Measurements from ENCODE around the gene TMEM179B. TPM values are rescaled to one million over a fixed set of nuclear protein-coding genes. Genes with fewer than 3 reads are reported as not detected.

Gene TMEM179B
- total RNA-seq, 1 donor from 2014 or later = 17.1 TPM

DNA sequence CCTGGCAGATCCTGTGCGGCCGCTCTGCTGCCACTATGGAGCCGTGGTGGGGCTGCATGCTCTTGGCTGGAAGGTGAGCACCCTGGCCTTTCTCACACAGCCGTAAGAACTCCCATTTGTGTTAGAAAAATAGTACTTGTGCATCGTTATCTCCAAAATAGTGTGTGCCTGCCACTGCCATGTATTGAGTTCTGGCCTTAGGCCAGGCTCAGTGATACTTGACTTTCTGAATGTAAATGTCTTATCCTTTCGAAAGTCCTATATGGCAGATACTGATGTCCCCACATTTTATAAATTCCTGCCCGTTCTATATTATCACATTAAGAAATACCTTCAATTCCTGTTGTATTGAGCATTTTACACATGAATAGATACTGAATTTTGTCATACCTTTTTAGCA, 4.4 kb upstream of the TMEM179B start:
- intact Hi-C loops (cut with DNase I) = no loop called here
- DNase-seq = no peak

GRCh38 chr11:62786318-62787004, 741 bp upstream of the TMEM179B start:
- DNase-seq (peak; percentile 93), ATAC-seq (ENCODE audit: poor library complexity) (peak; percentile 88)
- intact Hi-C loops (cut with DNase I) = loop anchor here (1.0 kb wide), 1 partner anchor 76 kb away; no protein-coding TSS in a partner anchor

More for the DNA sequence above, 4.4 kb upstream of the TMEM179B start:
- ATAC-seq (ENCODE audit: poor library complexity) = no peak

- DNase-seq = no peak
- no peak for ATAC-seq (ENCODE audit: poor library complexity)
- intact Hi-C loops (cut with DNase I) = no loop called here
These were observed 1.8 kb downstream of the TMEM179B start for GRCh38 chr11:62788991-62789390.

GRCh38 chr11:62789576-62789975, 2.4 kb downstream of the TMEM179B start:
- intact Hi-C loops (cut with DNase I) = no loop called here
- DNase-seq = no peak
- no peak for ATAC-seq (ENCODE audit: poor library complexity)

- DNase-seq (peak; percentile 94), ATAC-seq (ENCODE audit: poor library complexity) (peak; percentile 89)
- intact Hi-C loops (cut with DNase I) = no loop called here
These were observed 4.4 kb downstream of the TMEM179B start, which contains the start of gene TMEM223 for GRCh38 chr11:62791501-62792201. Gene TMEM223, minus strand, starts transcription at chr11:62792006. Its CDS starts 12 bp downstream, at chr11:62791994.

DNA sequence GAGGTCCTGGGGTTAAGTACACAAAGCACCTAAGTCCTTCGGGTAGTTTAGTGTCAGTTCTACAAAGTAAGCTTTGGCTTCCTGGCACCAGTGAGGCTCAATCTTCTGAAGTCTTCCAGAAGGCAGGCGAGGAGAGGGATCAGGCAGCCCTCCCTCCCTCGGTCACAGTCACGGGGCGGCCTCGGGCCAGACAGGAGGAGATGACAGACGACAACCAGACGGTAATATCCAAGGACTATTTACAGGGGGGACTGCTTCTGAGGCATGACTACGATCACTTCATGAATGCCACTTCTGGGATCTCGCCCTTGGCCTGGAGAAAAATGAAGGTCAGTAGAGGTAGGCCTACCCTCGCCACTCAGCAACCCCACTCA, 5.0 kb downstream of the TMEM179B start:
- DNase-seq (peak; percentile 72), ATAC-seq (ENCODE audit: poor library complexity) (peak; percentile 47)
- intact Hi-C loops (cut with DNase I) = no loop called here

GRCh38 chr11:62794201-62794775, 7.1 kb downstream of the TMEM179B start:
- ATAC-seq (ENCODE audit: poor library complexity) = no peak
- intact Hi-C loops (cut with DNase I) = loop anchor here (2.0 kb wide), 1 partner anchor 37 kb away; no protein-coding TSS in a partner anchor

DNA sequence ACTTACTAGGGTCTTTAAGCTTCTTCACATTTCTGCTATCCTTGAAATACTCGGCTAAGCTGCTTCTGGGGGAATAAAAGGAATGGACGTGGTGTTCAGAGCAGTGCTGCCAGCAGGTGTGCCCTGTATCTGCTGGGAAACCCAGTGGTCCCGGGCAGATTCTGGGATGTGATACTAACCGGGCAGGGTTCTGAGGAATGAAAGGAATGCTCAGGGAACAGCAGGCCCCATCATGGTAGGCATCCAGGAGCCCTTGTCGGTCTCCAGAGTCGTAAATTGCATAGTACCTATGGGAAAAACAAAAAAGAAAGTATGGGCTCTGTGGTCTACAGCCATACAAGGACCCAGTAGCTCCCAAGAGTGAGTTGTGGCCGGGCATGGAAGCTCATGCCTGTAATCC, 9.1 kb downstream of the TMEM179B start:
- ATAC-seq (ENCODE audit: poor library complexity) (no peak), DNase-seq (peak; percentile 10)
- intact Hi-C loops (cut with DNase I) = no loop called here

More at GRCh38 chr11:62794201-62794775, 7.1 kb downstream of the TMEM179B start:
- DNase-seq = peak; percentile 4

- intact Hi-C loops (cut with DNase I) = no loop called here
These were observed 12.3 kb downstream of the TMEM179B start for GRCh38 chr11:62799486-62799885.

GRCh38 chr11:62801071-62801470, 13.9 kb downstream of the TMEM179B start:
- no peak for DNase-seq
- intact Hi-C loops (cut with DNase I) = no loop called here
- ATAC-seq (ENCODE audit: poor library complexity) = no peak

More at GRCh38 chr11:62799486-62799885, 12.3 kb downstream of the TMEM179B start:
- DNase-seq (no peak), ATAC-seq (ENCODE audit: poor library complexity) (no peak)

GRCh38 chr11:62804310-62805075, 17.3 kb downstream of the TMEM179B start:
- ATAC-seq (ENCODE audit: poor library complexity) = peak; percentile 1
- intact Hi-C loops (cut with DNase I) = no loop called here
- DNase-seq = no peak

DNA sequence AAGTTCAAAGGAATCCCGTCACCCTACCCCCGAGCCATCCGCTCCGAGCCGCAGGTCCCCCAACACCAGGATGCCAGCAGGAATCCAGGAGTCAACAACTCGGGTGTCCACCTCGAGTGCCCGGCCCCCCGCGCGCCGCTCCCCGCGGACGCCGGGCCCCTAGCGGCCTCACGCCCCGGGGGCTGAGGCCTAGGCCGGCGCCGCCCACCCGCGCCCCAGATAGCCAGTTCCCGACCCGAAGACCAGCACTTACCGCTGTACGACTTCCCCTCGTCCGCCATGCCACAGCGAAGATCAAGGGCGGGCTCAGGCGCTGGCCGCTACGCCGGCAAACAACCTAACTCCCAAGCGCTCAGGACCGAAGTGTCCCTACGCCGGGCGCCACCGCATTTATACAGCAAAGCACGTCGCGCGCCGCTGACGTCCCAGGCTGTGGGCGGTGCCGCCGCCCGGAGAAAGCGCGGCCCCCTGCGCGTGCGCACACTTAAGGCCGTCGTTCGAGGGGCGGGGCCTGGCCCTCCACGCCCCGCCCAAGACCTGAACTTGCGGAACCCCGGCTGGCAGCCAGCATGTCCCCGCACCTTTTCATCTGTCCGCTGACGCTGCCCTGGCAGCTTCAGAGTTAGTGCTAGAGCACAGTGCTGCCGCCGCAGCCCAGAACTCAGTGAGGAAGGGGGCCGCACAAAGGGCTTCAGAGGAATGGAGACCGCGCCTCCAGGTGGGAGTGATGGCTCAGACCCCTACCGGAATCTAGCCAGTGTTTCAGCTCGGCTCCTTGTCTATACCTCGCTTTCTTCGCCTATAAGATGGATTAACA, 18.1 kb downstream of the TMEM179B start, which contains the start of gene NXF1:
Gene NXF1 (minus strand): TSS at position 365 of the 817 bp plus-strand sequence. CDS start 84 bp downstream, at position 281.
- intact Hi-C loops (cut with DNase I) = no loop called here
- peak; percentile 97 for DNase-seq
- peak; percentile 95 for ATAC-seq (ENCODE audit: poor library complexity)

GRCh38 chr11:62805961-62806441, 18.8 kb downstream of the TMEM179B start:
- intact Hi-C loops (cut with DNase I) = no loop called here

GRCh38 chr11:62806611-62807121, 19.5 kb downstream of the TMEM179B start:
- intact Hi-C loops (cut with DNase I) = no loop called here
- DNase-seq (no peak), ATAC-seq (ENCODE audit: poor library complexity) (peak; percentile 63)

More at GRCh38 chr11:62805961-62806441, 18.8 kb downstream of the TMEM179B start:
- DNase-seq = no peak
- ATAC-seq (ENCODE audit: poor library complexity) = peak; percentile 9

DNA sequence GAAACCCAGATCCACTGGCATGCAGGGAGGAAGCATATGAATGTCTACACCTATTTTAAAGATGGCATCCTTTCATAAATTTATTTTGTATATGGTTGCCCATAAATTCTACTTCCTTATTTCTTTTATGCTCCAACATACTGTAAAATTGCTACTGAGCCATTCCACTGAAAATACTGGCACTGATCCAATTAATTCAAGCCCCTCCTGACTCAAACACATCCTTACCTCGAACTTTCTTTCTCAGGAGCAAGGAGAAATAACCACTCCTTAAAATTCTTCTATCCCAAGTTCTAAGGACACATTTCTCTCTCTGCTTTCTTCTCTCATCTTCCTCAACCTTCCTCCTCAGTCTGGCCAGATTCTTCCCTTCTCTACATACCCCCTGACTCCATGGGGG, 23.5 kb downstream of the TMEM179B start:
- intact Hi-C loops (cut with DNase I) = no loop called here
- no peak for ATAC-seq (ENCODE audit: poor library complexity)

DNA sequence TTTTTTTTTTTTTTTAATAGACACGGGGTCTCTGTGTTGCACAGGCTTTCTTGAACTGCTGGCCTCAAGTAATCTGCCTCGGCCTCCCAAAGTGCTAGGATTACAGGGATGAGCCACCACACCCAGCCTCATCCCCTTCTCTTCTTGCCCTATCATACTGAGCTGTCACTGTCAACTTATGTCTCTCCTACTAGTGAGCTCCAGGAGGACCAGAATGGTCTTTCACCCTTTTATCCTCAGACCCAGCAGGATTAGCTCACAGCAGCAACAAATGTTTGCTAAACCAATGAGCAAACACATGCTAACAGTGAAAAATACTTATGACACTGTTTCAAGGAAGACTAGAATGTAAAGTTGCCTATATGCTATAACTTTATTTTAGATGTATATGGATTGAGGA, 24.5 kb downstream of the TMEM179B start:
- DNase-seq (no peak), ATAC-seq (ENCODE audit: poor library complexity) (no peak)
- intact Hi-C loops (cut with DNase I) = no loop called here

More for the DNA sequence above, 23.5 kb downstream of the TMEM179B start:
- DNase-seq = no peak

GRCh38 chr11:62816557-62816956, 29.4 kb downstream of the TMEM179B start:
- DNase-seq = no peak

More at GRCh38 chr11:62816557-62816956, 29.4 kb downstream of the TMEM179B start:
- intact Hi-C loops (cut with DNase I) = no loop called here
- no peak for ATAC-seq (ENCODE audit: poor library complexity)

Data from Right ventricle myocardium superior (tissue), 1 donor.